Lung (tissue), 12 donors: ENCODE data around the gene SLC39A13. TPM values are rescaled to one million over a fixed set of nuclear protein-coding genes. Genes with fewer than 3 reads are reported as not detected.

ENCODE experiments used
- ATAC-seq: fragments of 200-7000 bp; cut with Tn5 transposase; one replicate; pipeline ENCODE4 v1.9.1; 2020; ENCODE audit warnings: moderate number of reproducible peaks; ENCODE audit not compliant: insufficient read depth, low FRiP score
- DNase-seq, 3 donors: peaks; one replicate each; pipeline ENCODE4 v3.0.0-alpha.2; 2013 to 2017
- H3K27ac ChIP-seq, 2 donors: one replicate each; pipeline ENCODE4 v1.5.1; 2013; ENCODE audit warnings: mild to moderate bottlenecking in 2 of 2, moderate library complexity in 2 of 2, control low read depth in 1 of 2, inconsistent platforms in 1 of 2, low read depth in 1 of 2, low read length in 1 of 2
- H3K27me3 ChIP-seq, 3 donors: one replicate each; pipeline ENCODE4 v1.5.1; 2013; ENCODE audit warnings: low read length in 2 of 3; ENCODE audit not compliant: control insufficient read depth in 3 of 3, insufficient read depth in 3 of 3
- H3K36me3 ChIP-seq, 4 donors: one replicate each; pipeline ENCODE4 v1.5.1; 2013; ENCODE audit warnings: low read length in 4 of 4, mild to moderate bottlenecking in 1 of 4, moderate library complexity in 1 of 4; ENCODE audit not compliant: control insufficient read depth in 4 of 4, insufficient read depth in 4 of 4
- H3K4me1 ChIP-seq, 5 donors: one replicate each; pipeline ENCODE4 v1.5.1; 2013; ENCODE audit warnings: low read length in 5 of 5, mild to moderate bottlenecking in 2 of 5, moderate library complexity in 1 of 5; ENCODE audit not compliant: control insufficient read depth in 5 of 5, insufficient read depth in 5 of 5
- H3K4me3 ChIP-seq: one replicate; pipeline ENCODE4 v1.5.1; 2013; ENCODE audit warnings: mild to moderate bottlenecking, control low read depth, moderate library complexity
- H3K9ac ChIP-seq, 2 donors: one replicate each; pipeline ENCODE4 v1.5.1; 2013; ENCODE audit warnings: low read length in 2 of 2, control low read depth in 1 of 2; ENCODE audit not compliant: insufficient read depth in 1 of 2
- H3K9me3 ChIP-seq, 4 donors: one replicate each; pipeline ENCODE4 v1.5.1; 2013; ENCODE audit warnings: low read length in 3 of 4, mild to moderate bottlenecking in 1 of 4, moderate library complexity in 1 of 4; ENCODE audit not compliant: control insufficient read depth in 4 of 4, insufficient read depth in 3 of 4
- CTCF ChIP-seq: IDR thresholded peaks from 2 replicates; pipeline ENCODE4 v1.5.1; 2012; ENCODE audit warnings: mild to moderate bottlenecking; ENCODE audit errors: control extremely low read depth, extremely low read depth
- WGBS, 2 donors: extraction: QIAGEN DNeasy Blood & Tissue Kit; methylation state at CpG; one replicate each; pipeline ENCODE4 v1.1.7; 2013; 5-methylcytosine and 5-hydroxymethylcytosine counted together
- polyA plus RNA-seq, 2 donors: library from polyadenylated mRNA; stranded (reverse); fragments of 200-250 nt; gene quantifications; one replicate each; pipeline ENCODE4 v1.2.1, GENCODE V29; 2013
- total RNA-seq, 2 donors: library from RNA; depleted of rRNA in 1 of 2; stranded (reverse); fragments of >200 nt in 1 of 2; gene quantifications; one replicate each; pipeline ENCODE4 v1.2.1, GENCODE V29; 2014 to 2021
- donor health status: control.
- donor health status: control.
- donor health status: Bipolar disorder and iron deficiency.
- donor health status: healthy.
- donor health status: DM: yes; HTN: yes; CAD: no.

SLC39A13 gene
- total and polyA plus RNA-seq, 4 donors, result 31.8 to 83.8 (median 74.8) TPM

- TF ChIP-seq CTCF, result no peak
- no peak for ATAC-seq
- no peaks in the 10 kb centered on the region for H3K9me3 ChIP-seq
- no peak overlapping the region for H3K27ac ChIP-seq
- no peaks in the 10 kb centered on the region for H3K4me1 ChIP-seq
- no peak for DNase-seq
- H3K9ac ChIP-seq, result no peak overlapping the region
- H3K27me3 ChIP-seq, result peaks cover 0 to 4% (median 0%) of the 10 kb centered on the region in 3 donors
- H3K36me3 ChIP-seq, result no peaks in the 10 kb centered on the region
- H3K4me3 ChIP-seq, result no peak overlapping the region
- 73 to 88% methylated on average over 1 of the region's 1 CpG for WGBS, 2 donors
Observed at GRCh38 chr11:47366020-47366490, 42.3 kb upstream of the SLC39A13 start.

- Histone ChIP-seq H3K4me3 (no peak overlapping the region), H3K9ac (no peak overlapping the region), H3K36me3 (no peaks in the 10 kb centered on the region), H3K27ac (no peak overlapping the region), H3K4me1 (no peaks in the 10 kb centered on the region), H3K27me3 (peaks cover 0 to 4% (median 0%) of the 10 kb centered on the region in 3 donors), H3K9me3 (no peaks in the 10 kb centered on the region)
- DNase-seq, result no peak
- no peak for TF ChIP-seq CTCF
- ATAC-seq, result no peak
- WGBS, 2 donors, result 39 to 66% methylated on average over 3 of the region's 3 CpGs
Observed at GRCh38 chr11:47369676-47370075, 38.7 kb upstream of the SLC39A13 start.

GRCh38 chr11:47372422-47372821 lies 36.0 kb upstream of the SLC39A13 start:
- ATAC-seq (no peak), DNase-seq (no peak)
- Histone ChIP-seq H3K4me3 (no peak overlapping the region), H3K36me3 (no peaks in the 10 kb centered on the region), H3K4me1 (peaks cover 0 to 2% (median 0%) of the 10 kb centered on the region in 5 donors), H3K9me3 (no peaks in the 10 kb centered on the region), H3K27me3 (peaks cover 0 to 4% (median 0%) of the 10 kb centered on the region in 3 donors), H3K27ac (no peak overlapping the region), H3K9ac (no peak overlapping the region)
- no peak for TF ChIP-seq CTCF
- 85 to 89% methylated on average over 7 of the region's 7 CpGs for WGBS, 2 donors
